Muscle layer of duodenum (tissue), 2 donors: ENCODE results near the gene IDUA.
"Not testable (repeated sequence)": the region's sequence is repeated elsewhere in the genome, so short reads cannot be mapped to it uniquely, and the experiment has no call there.

ENCODE experiments used
- H3K27ac ChIP-seq: one replicate; pipeline ENCODE4 v1.7.0; 2013; ENCODE audit warnings: mild to moderate bottlenecking, low read length
- H3K27me3 ChIP-seq: one replicate; pipeline ENCODE4 v1.7.0; 2013; ENCODE audit warnings: low read depth, mild to moderate bottlenecking, control low read depth, low read length
- H3K36me3 ChIP-seq, 2 donors: one replicate each; pipeline ENCODE4 v1.7.0; 2013; ENCODE audit warnings: low read length in 2 of 2, control low read depth in 1 of 2, mild to moderate bottlenecking in 1 of 2; ENCODE audit not compliant: insufficient read depth in 2 of 2, control insufficient read depth in 1 of 2
- H3K4me1 ChIP-seq, 2 donors: one replicate each; pipeline ENCODE4 v1.7.0; 2013; ENCODE audit warnings: low read length in 2 of 2, mild to moderate bottlenecking in 2 of 2, control low read depth in 1 of 2, moderate library complexity in 1 of 2; ENCODE audit not compliant: insufficient read depth in 2 of 2, control insufficient read depth in 1 of 2
- H3K4me3 ChIP-seq, 2 donors: one replicate each; pipeline ENCODE4 v1.7.0; 2013; ENCODE audit warnings: low read length in 2 of 2, low read depth in 1 of 2, mild to moderate bottlenecking in 1 of 2
- H3K9me3 ChIP-seq, 2 donors: one replicate each; pipeline ENCODE4 v1.7.0; 2013; ENCODE audit warnings: low read length in 2 of 2, control low read depth in 1 of 2, mild to moderate bottlenecking in 1 of 2; ENCODE audit not compliant: control insufficient read depth in 1 of 2
- donor health status: healthy.

The IDUA gene

GRCh38 chr4:986879-987623 is at the start of gene IDUA:
Gene IDUA (plus strand): TSS chr4:987044. CDS start chr4:987085, 41 bp downstream.
- Histone ChIP-seq H3K27me3 (no peaks in the 10 kb centered on the region), H3K4me3 (peak within 1 kb of the TSS; percentile 72 to 83), H3K9me3 (no peaks in the 10 kb centered on the region), H3K36me3 (peaks cover 0 to 29% of the 10 kb centered on the region in 2 donors), H3K27ac (peak within 1 kb of the TSS; percentile 45), H3K4me1 (peaks cover 4 to 31% of the 10 kb centered on the region in 2 donors)

GRCh38 chr4:939508-939907 is 47.3 kb upstream of the IDUA start:
- not testable (repeated sequence) for H3K4me3 ChIP-seq

GRCh38 chr4:945274-946102 is 41.4 kb upstream of the IDUA start:
- Histone ChIP-seq H3K4me3 (no peak overlapping the region), H3K9me3 (no peaks in the 10 kb centered on the region), H3K27ac (no peak overlapping the region), H3K4me1 (no peaks in the 10 kb centered on the region), H3K36me3 (no peaks in the 10 kb centered on the region), H3K27me3 (no peaks in the 10 kb centered on the region)

More at GRCh38 chr4:939508-939907, 47.3 kb upstream of the IDUA start:
- H3K27ac ChIP-seq, H3K4me1 ChIP-seq, H3K27me3 ChIP-seq, H3K36me3 ChIP-seq, H3K9me3 ChIP-seq: not testable (repeated sequence)

- no peaks in the 10 kb centered on the region for H3K36me3 ChIP-seq
- H3K27ac ChIP-seq: no peak overlapping the region
- no peaks in the 10 kb centered on the region for H3K9me3 ChIP-seq
- no peaks in the 10 kb centered on the region for H3K27me3 ChIP-seq
- H3K4me1 ChIP-seq: no peaks in the 10 kb centered on the region
- H3K4me3 ChIP-seq: no peak overlapping the region
These were observed 40.8 kb upstream of the IDUA start for GRCh38 chr4:946103-946450.

GRCh38 chr4:946517-947471 is 40.0 kb upstream of the IDUA start:
- H3K4me3 ChIP-seq: no peak overlapping the region
- H3K36me3 ChIP-seq: no peaks in the 10 kb centered on the region
- H3K27ac ChIP-seq: no peak overlapping the region
- H3K27me3 ChIP-seq: no peaks in the 10 kb centered on the region
- H3K4me1 ChIP-seq: no peaks in the 10 kb centered on the region
- no peaks in the 10 kb centered on the region for H3K9me3 ChIP-seq

- Histone ChIP-seq H3K9me3 (no peaks in the 10 kb centered on the region), H3K4me1 (no peaks in the 10 kb centered on the region), H3K4me3 (no peak overlapping the region), H3K27ac (no peak overlapping the region), H3K27me3 (no peaks in the 10 kb centered on the region), H3K36me3 (no peaks in the 10 kb centered on the region)
These were observed 39.3 kb upstream of the IDUA start for GRCh38 chr4:947491-947971.

GRCh38 chr4:948101-948935 is 38.5 kb upstream of the IDUA start:
- Histone ChIP-seq H3K27me3 (no peaks in the 10 kb centered on the region), H3K4me1 (no peaks in the 10 kb centered on the region), H3K36me3 (peaks cover 0 to 6% of the 10 kb centered on the region in 2 donors), H3K9me3 (no peaks in the 10 kb centered on the region), H3K4me3 (no peak overlapping the region), H3K27ac (no peak overlapping the region)

GRCh38 chr4:948936-949300 is 37.9 kb upstream of the IDUA start:
- Histone ChIP-seq H3K36me3 (peaks cover 0 to 12% of the 10 kb centered on the region in 2 donors), H3K4me3 (no peak overlapping the region), H3K9me3 (no peaks in the 10 kb centered on the region), H3K27me3 (no peaks in the 10 kb centered on the region), H3K4me1 (no peaks in the 10 kb centered on the region), H3K27ac (no peak overlapping the region)

- H3K4me3 ChIP-seq: no peak overlapping the region
- H3K27ac ChIP-seq: no peak overlapping the region
- no peaks in the 10 kb centered on the region for H3K9me3 ChIP-seq
- no peaks in the 10 kb centered on the region for H3K27me3 ChIP-seq
- H3K4me1 ChIP-seq: no peaks in the 10 kb centered on the region
- H3K36me3 ChIP-seq: peaks cover 0 to 19% of the 10 kb centered on the region in 2 donors
These were observed 37.2 kb upstream of the IDUA start for GRCh38 chr4:949656-950055.

GRCh38 chr4:950136-951020 is 36.5 kb upstream of the IDUA start:
- Histone ChIP-seq H3K4me1 (no peaks in the 10 kb centered on the region), H3K9me3 (no peaks in the 10 kb centered on the region)

More at GRCh38 chr4:950136-951020, 36.5 kb upstream of the IDUA start:
- no peak overlapping the region for H3K4me3 ChIP-seq
- H3K36me3 ChIP-seq: peaks cover 0 to 26% of the 10 kb centered on the region in 2 donors
- no peak overlapping the region for H3K27ac ChIP-seq
- H3K27me3 ChIP-seq: no peaks in the 10 kb centered on the region
